Mesothelial cell of epicardium (in vitro differentiated cells): ENCODE measurements around the gene EPB41L3. TPM values are rescaled to one million over a fixed set of nuclear protein-coding genes. Genes with fewer than 3 reads are reported as not detected.
A peak's percentile ranks its signal among the peaks of the same experiment; 100 is the strongest.

Experiments used
- DNase-seq, 2 experiments: peaks; one replicate each; pipeline ENCODE4 v3.0.0; 2021; ENCODE audit warnings: low spot score in 2 of 2; ENCODE audit not compliant: unreplicated experiment in 2 of 2
- H3K27ac Mint-ChIP-seq: 2 replicates; pipeline ENCODE4 v1.8.0; 2021; ENCODE audit warnings: mixed read lengths
- H3K27me3 Mint-ChIP-seq: 2 replicates; pipeline ENCODE4 v1.8.0; 2021; ENCODE audit warnings: low read depth, mixed read lengths
- H3K36me3 Mint-ChIP-seq: 2 replicates; pipeline ENCODE4 v1.8.0; 2021; ENCODE audit warnings: mixed read lengths
- H3K4me1 Mint-ChIP-seq: 2 replicates; pipeline ENCODE4 v1.8.0; 2021; ENCODE audit warnings: mixed read lengths
- H3K4me3 Mint-ChIP-seq: 2 replicates; pipeline ENCODE4 v1.8.0; 2021; ENCODE audit warnings: mild to moderate bottlenecking, moderate library complexity, mixed read lengths
- H3K9me3 Mint-ChIP-seq: 2 replicates; pipeline ENCODE4 v1.8.0; 2021; ENCODE audit warnings: mixed read lengths
- CTCF ChIP-seq: fragments of 200-600 bp; sonication (generic); IDR thresholded peaks from one replicate; pipeline ENCODE4 v1.5.0; 2021; ENCODE audit warnings: antibody characterized with exemption; ENCODE audit not compliant: unreplicated experiment
- total RNA-seq: library from RNA; stranded (reverse); gene quantifications from 3 replicates; pipeline ENCODE4 v1.2.1, GENCODE V29; 2021

EPB41L3 gene
- total RNA-seq, 1 donor from 2014 or later, result 61.9 TPM

GRCh38 chr18:5425721-5426120 is 118.1 kb downstream of the EPB41L3 start:
- Mint-ChIP-seq H3K27me3 (no peaks in the 10 kb centered on the region), H3K27ac (no peak overlapping the region), H3K4me3 (no peak overlapping the region), H3K36me3 (peaks cover 7% of the 10 kb centered on the region), H3K4me1 (no peaks in the 10 kb centered on the region), H3K9me3 (no peaks in the 10 kb centered on the region)
- no peak for DNase-seq
- TF ChIP-seq CTCF, result no peak

- no peak overlapping the region for H3K27ac Mint-ChIP-seq
- H3K4me3 Mint-ChIP-seq, result no peak overlapping the region
- H3K4me1 Mint-ChIP-seq, result no peaks in the 10 kb centered on the region
- no peaks in the 10 kb centered on the region for H3K9me3 Mint-ChIP-seq
- no peaks in the 10 kb centered on the region for H3K27me3 Mint-ChIP-seq
- peak; percentile 49 for TF ChIP-seq CTCF
- H3K36me3 Mint-ChIP-seq, result peaks cover 7% of the 10 kb centered on the region
- DNase-seq, result no peak
Measured at GRCh38 chr18:5424903-5425664, 118.7 kb downstream of the EPB41L3 start.

DNA sequence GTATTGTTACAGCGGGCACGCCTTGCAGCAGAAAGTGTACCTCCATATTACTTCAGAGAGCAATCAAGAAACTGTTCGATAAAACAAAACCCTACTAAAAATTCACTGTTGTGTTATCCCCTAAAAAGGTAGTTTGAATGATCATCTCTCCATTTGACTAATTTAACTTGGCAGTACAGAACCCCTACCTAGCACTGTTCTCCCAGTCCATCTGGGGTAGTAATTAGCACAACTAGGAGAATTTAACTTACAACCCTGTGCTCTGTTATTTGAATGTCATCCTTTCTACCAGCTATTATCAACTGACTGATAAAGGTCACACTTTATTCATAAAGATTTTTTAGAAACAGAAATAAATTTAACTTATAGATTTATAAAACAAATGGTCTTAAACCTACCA is 121.2 kb downstream of the EPB41L3 start:
- no peak for DNase-seq
- Mint-ChIP-seq H3K27ac (no peak overlapping the region), H3K9me3 (no peaks in the 10 kb centered on the region), H3K36me3 (peaks cover 14% of the 10 kb centered on the region), H3K27me3 (no peaks in the 10 kb centered on the region), H3K4me3 (no peak overlapping the region), H3K4me1 (no peaks in the 10 kb centered on the region)
- TF ChIP-seq CTCF, result no peak

- H3K27me3 Mint-ChIP-seq, result no peaks in the 10 kb centered on the region
- no peak for TF ChIP-seq CTCF
- H3K27ac Mint-ChIP-seq, result no peak overlapping the region
- H3K4me1 Mint-ChIP-seq, result no peaks in the 10 kb centered on the region
- peaks cover 11% of the 10 kb centered on the region for H3K36me3 Mint-ChIP-seq
- no peak for DNase-seq
- no peak overlapping the region for H3K4me3 Mint-ChIP-seq
- H3K9me3 Mint-ChIP-seq, result no peaks in the 10 kb centered on the region
Measured at GRCh38 chr18:5421981-5422380, 121.8 kb downstream of the EPB41L3 start.

DNA sequence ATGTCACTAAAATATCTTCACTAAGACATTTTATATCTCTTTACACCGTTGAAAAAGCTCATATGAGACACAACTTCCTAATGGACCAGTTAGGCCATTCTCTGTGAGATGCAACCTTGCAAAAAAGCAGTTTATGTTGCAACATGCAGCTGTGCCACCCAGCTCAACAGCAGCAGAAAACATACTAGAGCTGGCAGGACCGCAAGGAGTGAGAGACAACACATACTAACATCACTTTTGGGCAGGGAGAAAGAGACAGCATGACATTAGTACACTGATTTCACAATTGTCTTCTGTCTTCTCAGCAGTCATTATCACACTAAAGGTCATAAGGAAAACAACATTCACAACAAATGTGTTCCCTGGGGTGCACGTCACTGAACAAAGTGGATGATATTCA is 122.9 kb downstream of the EPB41L3 start:
- no peak overlapping the region for H3K27ac Mint-ChIP-seq
- no peak for TF ChIP-seq CTCF
- no peak for DNase-seq
- H3K9me3 Mint-ChIP-seq, result no peaks in the 10 kb centered on the region
- no peaks in the 10 kb centered on the region for H3K27me3 Mint-ChIP-seq
- peaks cover 11% of the 10 kb centered on the region for H3K36me3 Mint-ChIP-seq
- H3K4me3 Mint-ChIP-seq, result no peak overlapping the region
- H3K4me1 Mint-ChIP-seq, result no peaks in the 10 kb centered on the region
